ENCODE results near the gene RPTOR.

The RPTOR gene

GRCh38 chr17:80528536-80528935 is 16.1 kb upstream of the RPTOR start:
- no peak overlapping the region for H2BK15ac ChIP-seq (ENCODE audit: low read length)
- H2BK5ac ChIP-seq (ENCODE audit: low read length) = no peak overlapping the region
- no peak overlapping the region for H2AFZ ChIP-seq (ENCODE audit: low read length)
- no peaks in the 10 kb centered on the region for H3K36me3 ChIP-seq (replicated peaks in 1 of 2; ENCODE audit: control insufficient read depth in 2 of 2, insufficient read depth in 2 of 2, low read length in 2 of 2)
- H2BK12ac ChIP-seq (ENCODE audit: low read length) = no peak overlapping the region
- H3K4me3 ChIP-seq (ENCODE audit: low read length in 2 of 2) = no peak overlapping the region
- H4K91ac ChIP-seq (ENCODE audit: low read depth, low read length, poor library complexity) = no peak overlapping the region
- H3K27ac ChIP-seq (replicated peaks; ENCODE audit: low read length) = no peak overlapping the region
- H3K4me1 ChIP-seq (ENCODE audit: control insufficient read depth in 2 of 2, insufficient read depth in 1 of 2, low read depth in 1 of 2, low read length in 2 of 2) = peaks cover 4% of the 10 kb centered on the region in 2 donors
- no peak overlapping the region for H3K4me2 ChIP-seq (ENCODE audit: insufficient read depth, low read length, poor library complexity, severe bottlenecking)
- H3K79me1 ChIP-seq (ENCODE audit: low read depth, low read length) = no peaks in the 10 kb centered on the region
- no peak for DNase-seq (ENCODE audit: low spot score)
- no peak overlapping the region for H3K18ac ChIP-seq (ENCODE audit: low read length)
- no peak overlapping the region for H3K14ac ChIP-seq (ENCODE audit: low read length)
- H2AK5ac ChIP-seq (ENCODE audit: low read depth, low read length) = no peak overlapping the region
- H3K27me3 ChIP-seq (ENCODE audit: control insufficient read depth in 3 of 3, insufficient read depth in 3 of 3, low read depth in 1 of 3, low read length in 3 of 3) = peaks cover 0 to 45% (median 0%) of the 10 kb centered on the region in 3 experiments
- H3K9ac ChIP-seq (ENCODE audit: low read depth, low read length, poor library complexity) = no peak overlapping the region
- no peak overlapping the region for H3K4ac ChIP-seq (ENCODE audit: low read length)
- no peaks in the 10 kb centered on the region for H3K9me3 ChIP-seq (replicated peaks in 1 of 2; ENCODE audit: control insufficient read depth in 2 of 2, insufficient read depth in 1 of 2, low read depth in 1 of 2, low read length in 2 of 2)
- H4K8ac ChIP-seq (ENCODE audit: low read depth, low read length) = no peak overlapping the region
- no peak overlapping the region for H3K23ac ChIP-seq (ENCODE audit: low read depth, low read length, poor library complexity)
- no CpG with 5 or more reads among the region's 8 CpGs for WGBS, 2 donors (ENCODE audit: extremely low coverage in 2 of 2, insufficient read length in 2 of 2, insufficient replicate concordance in 1 of 2)
- no peak overlapping the region for H2BK120ac ChIP-seq (ENCODE audit: low read depth, low read length)

- H3K4me1 ChIP-seq (ENCODE audit: control insufficient read depth in 2 of 2, insufficient read depth in 1 of 2, low read depth in 1 of 2, low read length in 2 of 2) = peaks cover 4% of the 10 kb centered on the region in 2 donors
- H4K8ac ChIP-seq (ENCODE audit: low read depth, low read length) = no peak overlapping the region
- H2AFZ ChIP-seq (ENCODE audit: low read length) = peak overlapping the region; percentile 78
- H2BK120ac ChIP-seq (ENCODE audit: low read depth, low read length) = no peak overlapping the region
- WGBS, 2 donors (ENCODE audit: extremely low coverage in 2 of 2, insufficient read length in 2 of 2, insufficient replicate concordance in 1 of 2) = no CpG with 5 or more reads among the region's 23 CpGs
- H3K79me1 ChIP-seq (ENCODE audit: low read depth, low read length) = no peaks in the 10 kb centered on the region
- no peak overlapping the region for H2BK12ac ChIP-seq (ENCODE audit: low read length)
- no peak overlapping the region for H3K4ac ChIP-seq (ENCODE audit: low read length)
- DNase-seq (ENCODE audit: low spot score) = no peak
- no peak overlapping the region for H2BK5ac ChIP-seq (ENCODE audit: low read length)
- no peaks in the 10 kb centered on the region for H3K36me3 ChIP-seq (replicated peaks in 1 of 2; ENCODE audit: control insufficient read depth in 2 of 2, insufficient read depth in 2 of 2, low read length in 2 of 2)
- H2AK5ac ChIP-seq (ENCODE audit: low read depth, low read length) = no peak overlapping the region
- H3K18ac ChIP-seq (ENCODE audit: low read length) = no peak overlapping the region
- H3K4me2 ChIP-seq (ENCODE audit: insufficient read depth, low read length, poor library complexity, severe bottlenecking) = no peak overlapping the region
- H3K9ac ChIP-seq (ENCODE audit: low read depth, low read length, poor library complexity) = no peak overlapping the region
- H3K27me3 ChIP-seq (ENCODE audit: control insufficient read depth in 3 of 3, insufficient read depth in 3 of 3, low read depth in 1 of 3, low read length in 3 of 3) = peaks cover 0 to 42% (median 0%) of the 10 kb centered on the region in 3 experiments
- no peak overlapping the region for H3K27ac ChIP-seq (replicated peaks; ENCODE audit: low read length)
- no peak overlapping the region for H3K14ac ChIP-seq (ENCODE audit: low read length)
- no peak overlapping the region for H2BK15ac ChIP-seq (ENCODE audit: low read length)
- no peak overlapping the region for H3K4me3 ChIP-seq (ENCODE audit: low read length in 2 of 2)
- H3K23ac ChIP-seq (ENCODE audit: low read depth, low read length, poor library complexity) = no peak overlapping the region
- H4K91ac ChIP-seq (ENCODE audit: low read depth, low read length, poor library complexity) = no peak overlapping the region
- no peaks in the 10 kb centered on the region for H3K9me3 ChIP-seq (replicated peaks in 1 of 2; ENCODE audit: control insufficient read depth in 2 of 2, insufficient read depth in 1 of 2, low read depth in 1 of 2, low read length in 2 of 2)
Observed at GRCh38 chr17:80529104-80529903, 15.3 kb upstream of the RPTOR start.

- no peak overlapping the region for H4K8ac ChIP-seq (ENCODE audit: low read depth, low read length)
- no peak overlapping the region for H4K91ac ChIP-seq (ENCODE audit: low read depth, low read length, poor library complexity)
- peaks cover 0 to 42% (median 0%) of the 10 kb centered on the region in 3 experiments for H3K27me3 ChIP-seq (ENCODE audit: control insufficient read depth in 3 of 3, insufficient read depth in 3 of 3, low read depth in 1 of 3, low read length in 3 of 3)
- H3K9me3 ChIP-seq (replicated peaks in 1 of 2; ENCODE audit: control insufficient read depth in 2 of 2, insufficient read depth in 1 of 2, low read depth in 1 of 2, low read length in 2 of 2) = no peaks in the 10 kb centered on the region
- no peaks in the 10 kb centered on the region for H3K79me1 ChIP-seq (ENCODE audit: low read depth, low read length)
- no peak overlapping the region for H2AK5ac ChIP-seq (ENCODE audit: low read depth, low read length)
- no peaks in the 10 kb centered on the region for H3K36me3 ChIP-seq (replicated peaks in 1 of 2; ENCODE audit: control insufficient read depth in 2 of 2, insufficient read depth in 2 of 2, low read length in 2 of 2)
- no CpG with 5 or more reads among the region's 6 CpGs for WGBS, 2 donors (ENCODE audit: extremely low coverage in 2 of 2, insufficient read length in 2 of 2, insufficient replicate concordance in 1 of 2)
- no peak for DNase-seq (ENCODE audit: low spot score)
- H3K23ac ChIP-seq (ENCODE audit: low read depth, low read length, poor library complexity) = no peak overlapping the region
- no peak overlapping the region for H3K14ac ChIP-seq (ENCODE audit: low read length)
- no peak overlapping the region for H3K4me3 ChIP-seq (ENCODE audit: low read length in 2 of 2)
- no peak overlapping the region for H2BK5ac ChIP-seq (ENCODE audit: low read length)
- H3K18ac ChIP-seq (ENCODE audit: low read length) = no peak overlapping the region
- H2BK15ac ChIP-seq (ENCODE audit: low read length) = no peak overlapping the region
- no peak overlapping the region for H3K4me2 ChIP-seq (ENCODE audit: insufficient read depth, low read length, poor library complexity, severe bottlenecking)
- no peak overlapping the region for H2BK12ac ChIP-seq (ENCODE audit: low read length)
- no peak overlapping the region for H3K27ac ChIP-seq (replicated peaks; ENCODE audit: low read length)
- no peak overlapping the region for H2AFZ ChIP-seq (ENCODE audit: low read length)
- no peak overlapping the region for H3K4ac ChIP-seq (ENCODE audit: low read length)
- H2BK120ac ChIP-seq (ENCODE audit: low read depth, low read length) = no peak overlapping the region
- peaks cover 4% of the 10 kb centered on the region in 2 donors for H3K4me1 ChIP-seq (ENCODE audit: control insufficient read depth in 2 of 2, insufficient read depth in 1 of 2, low read depth in 1 of 2, low read length in 2 of 2)
- H3K9ac ChIP-seq (ENCODE audit: low read depth, low read length, poor library complexity) = no peak overlapping the region
Observed at GRCh38 chr17:80529904-80530292, 14.7 kb upstream of the RPTOR start.

- H3K4ac ChIP-seq (ENCODE audit: low read length) = no peak overlapping the region
- no peak overlapping the region for H3K18ac ChIP-seq (ENCODE audit: low read length)
- peak overlapping the region; percentile 15 for H2AFZ ChIP-seq (ENCODE audit: low read length)
- no CpG with 5 or more reads among the region's 7 CpGs for WGBS, 2 donors (ENCODE audit: extremely low coverage in 2 of 2, insufficient read length in 2 of 2, insufficient replicate concordance in 1 of 2)
- H3K36me3 ChIP-seq (replicated peaks in 1 of 2; ENCODE audit: control insufficient read depth in 2 of 2, insufficient read depth in 2 of 2, low read length in 2 of 2) = no peaks in the 10 kb centered on the region
- no peak overlapping the region for H2BK15ac ChIP-seq (ENCODE audit: low read length)
- DNase-seq (ENCODE audit: low spot score) = no peak
- no peak overlapping the region for H3K14ac ChIP-seq (ENCODE audit: low read length)
- no peak overlapping the region for H3K4me3 ChIP-seq (ENCODE audit: low read length in 2 of 2)
- H3K9me3 ChIP-seq (replicated peaks in 1 of 2; ENCODE audit: control insufficient read depth in 2 of 2, insufficient read depth in 1 of 2, low read depth in 1 of 2, low read length in 2 of 2) = no peaks in the 10 kb centered on the region
- no peak overlapping the region for H3K9ac ChIP-seq (ENCODE audit: low read depth, low read length, poor library complexity)
- H4K8ac ChIP-seq (ENCODE audit: low read depth, low read length) = no peak overlapping the region
- no peak overlapping the region for H2AK5ac ChIP-seq (ENCODE audit: low read depth, low read length)
- H3K4me1 ChIP-seq (ENCODE audit: control insufficient read depth in 2 of 2, insufficient read depth in 1 of 2, low read depth in 1 of 2, low read length in 2 of 2) = peaks cover 4% of the 10 kb centered on the region in 2 donors
- H3K27me3 ChIP-seq (ENCODE audit: control insufficient read depth in 3 of 3, insufficient read depth in 3 of 3, low read depth in 1 of 3, low read length in 3 of 3) = peaks cover 0 to 38% (median 0%) of the 10 kb centered on the region in 3 experiments
- no peak overlapping the region for H2BK120ac ChIP-seq (ENCODE audit: low read depth, low read length)
- H3K79me1 ChIP-seq (ENCODE audit: low read depth, low read length) = no peaks in the 10 kb centered on the region
- H4K91ac ChIP-seq (ENCODE audit: low read depth, low read length, poor library complexity) = no peak overlapping the region
- no peak overlapping the region for H3K4me2 ChIP-seq (ENCODE audit: insufficient read depth, low read length, poor library complexity, severe bottlenecking)
- H3K27ac ChIP-seq (replicated peaks; ENCODE audit: low read length) = no peak overlapping the region
- H2BK12ac ChIP-seq (ENCODE audit: low read length) = no peak overlapping the region
- H3K23ac ChIP-seq (ENCODE audit: low read depth, low read length, poor library complexity) = no peak overlapping the region
- H2BK5ac ChIP-seq (ENCODE audit: low read length) = no peak overlapping the region
Observed at GRCh38 chr17:80531400-80531799, 13.2 kb upstream of the RPTOR start.

Measured in neuronal stem cell (in vitro differentiated cells).